Adipocyte (in vitro differentiated cells): ENCODE results near the gene CNGB1.
"Not testable (repeated sequence)": the region's sequence is repeated elsewhere in the genome, so short reads cannot be mapped to it uniquely, and the experiment has no call there.

Source experiments
- DNase-seq: peaks from one replicate; pipeline ENCODE4 v3.0.0-alpha.2; 2015; ENCODE audit warnings: low read depth
- H3K27me3 ChIP-seq: replicated peaks from 2 replicates; pipeline ENCODE4 v1.7.0; 2013; ENCODE audit warnings: mild to moderate bottlenecking, low read length, moderate library complexity; ENCODE audit not compliant: control insufficient read depth, insufficient read depth
- H3K36me3 ChIP-seq: 2 replicates; pipeline ENCODE4 v1.7.0; 2013; ENCODE audit warnings: low read length, mild to moderate bottlenecking, moderate library complexity; ENCODE audit not compliant: control insufficient read depth, insufficient read depth, severe bottlenecking
- H3K4me1 ChIP-seq: 2 replicates; pipeline ENCODE4 v1.7.0; 2013; ENCODE audit warnings: mild to moderate bottlenecking, low read length, moderate library complexity; ENCODE audit not compliant: control insufficient read depth, insufficient read depth
- H3K4me3 ChIP-seq: 2 replicates; pipeline ENCODE4 v1.7.0; 2013; ENCODE audit warnings: mild to moderate bottlenecking, low read length, moderate library complexity
- H3K9ac ChIP-seq: 2 replicates; pipeline ENCODE4 v1.7.0; 2013; ENCODE audit warnings: mild to moderate bottlenecking, low read length, moderate library complexity
- H3K9me3 ChIP-seq: 2 replicates; pipeline ENCODE4 v1.7.0; 2013; ENCODE audit warnings: mild to moderate bottlenecking, low read length, moderate library complexity; ENCODE audit not compliant: control insufficient read depth

Gene CNGB1

GRCh38 chr16:57875347-57875746 is 95.6 kb downstream of the CNGB1 start:
- H3K4me1 ChIP-seq: peaks cover 13% of the 10 kb centered on the region
- no peak overlapping the region for H3K9ac ChIP-seq
- no peak overlapping the region for H3K4me3 ChIP-seq
- no peak for DNase-seq
- no peaks in the 10 kb centered on the region for H3K9me3 ChIP-seq
- no peaks in the 10 kb centered on the region for H3K36me3 ChIP-seq
- peaks cover 20% of the 10 kb centered on the region for H3K27me3 ChIP-seq

- Histone ChIP-seq H3K36me3 (no peaks in the 10 kb centered on the region), H3K27me3 (peaks cover 7% of the 10 kb centered on the region), H3K4me1 (peaks cover 13% of the 10 kb centered on the region), H3K4me3 (no peak overlapping the region), H3K9me3 (no peaks in the 10 kb centered on the region), H3K9ac (no peak overlapping the region)
- no peak for DNase-seq
Measured at GRCh38 chr16:57873218-57873617, 97.7 kb downstream of the CNGB1 start.

- not testable (repeated sequence) for H3K4me3 ChIP-seq
Measured at GRCh38 chr16:57872764-57873163, 98.2 kb downstream of the CNGB1 start.

GRCh38 chr16:57871456-57871855 is 99.5 kb downstream of the CNGB1 start:
- H3K9me3 ChIP-seq: no peaks in the 10 kb centered on the region
- peaks cover 6% of the 10 kb centered on the region for H3K27me3 ChIP-seq
- H3K4me1 ChIP-seq: peaks cover 13% of the 10 kb centered on the region
- DNase-seq: peak; percentile 63
- H3K36me3 ChIP-seq: no peaks in the 10 kb centered on the region
- H3K4me3 ChIP-seq: no peak overlapping the region
- H3K9ac ChIP-seq: no peak overlapping the region

More at GRCh38 chr16:57872764-57873163, 98.2 kb downstream of the CNGB1 start:
- not testable (repeated sequence) for DNase-seq, H3K9me3 ChIP-seq, H3K9ac ChIP-seq, H3K36me3 ChIP-seq, H3K27me3 ChIP-seq
- peaks cover 13% of the 10 kb centered on the region for H3K4me1 ChIP-seq

- no peak for DNase-seq
- Histone ChIP-seq H3K4me3 (no peak overlapping the region), H3K27me3 (peaks cover 6% of the 10 kb centered on the region), H3K9me3 (no peaks in the 10 kb centered on the region), H3K9ac (no peak overlapping the region), H3K4me1 (peaks cover 13% of the 10 kb centered on the region), H3K36me3 (no peaks in the 10 kb centered on the region)
Measured at GRCh38 chr16:57870753-57871454, 100.0 kb downstream of the CNGB1 start.

GRCh38 chr16:57868913-57869520 is 101.9 kb downstream of the CNGB1 start:
- Histone ChIP-seq H3K36me3 (no peaks in the 10 kb centered on the region), H3K9ac (no peak overlapping the region), H3K27me3 (peaks cover 4% of the 10 kb centered on the region), H3K4me1 (peaks cover 13% of the 10 kb centered on the region), H3K4me3 (no peak overlapping the region), H3K9me3 (no peaks in the 10 kb centered on the region)
- DNase-seq: no peak

- H3K4me3 ChIP-seq: no peak overlapping the region
- H3K9me3 ChIP-seq: no peaks in the 10 kb centered on the region
- no peaks in the 10 kb centered on the region for H3K27me3 ChIP-seq
- no peaks in the 10 kb centered on the region for H3K36me3 ChIP-seq
- no peak overlapping the region for H3K9ac ChIP-seq
- DNase-seq: no peak
- peaks cover 24% of the 10 kb centered on the region for H3K4me1 ChIP-seq
Measured at GRCh38 chr16:57867000-57867561, 103.8 kb downstream of the CNGB1 start.

- H3K9ac ChIP-seq: no peak overlapping the region
Measured at GRCh38 chr16:57866529-57866918, 104.4 kb downstream of the CNGB1 start.

GRCh38 chr16:57865746-57866528 is 105.0 kb downstream of the CNGB1 start:
- no peak overlapping the region for H3K4me3 ChIP-seq
- no peaks in the 10 kb centered on the region for H3K36me3 ChIP-seq
- H3K27me3 ChIP-seq: no peaks in the 10 kb centered on the region
- H3K9me3 ChIP-seq: no peaks in the 10 kb centered on the region
- H3K4me1 ChIP-seq: peaks cover 13% of the 10 kb centered on the region
- DNase-seq: no peak
- H3K9ac ChIP-seq: no peak overlapping the region

More at GRCh38 chr16:57866529-57866918, 104.4 kb downstream of the CNGB1 start:
- Histone ChIP-seq H3K36me3 (no peaks in the 10 kb centered on the region), H3K9me3 (no peaks in the 10 kb centered on the region), H3K4me3 (no peak overlapping the region), H3K27me3 (no peaks in the 10 kb centered on the region), H3K4me1 (peaks cover 19% of the 10 kb centered on the region)
- no peak for DNase-seq

GRCh38 chr16:57863434-57864160 is 107.3 kb downstream of the CNGB1 start:
- H3K4me1 ChIP-seq: peaks cover 11% of the 10 kb centered on the region
- no peak overlapping the region for H3K9ac ChIP-seq
- DNase-seq: peak; percentile 85
- H3K9me3 ChIP-seq: no peaks in the 10 kb centered on the region
- no peaks in the 10 kb centered on the region for H3K36me3 ChIP-seq
- peaks cover 8% of the 10 kb centered on the region for H3K27me3 ChIP-seq
- no peak overlapping the region for H3K4me3 ChIP-seq
